ENCODE data around the gene CDH8. TPM values are rescaled to one million over a fixed set of nuclear protein-coding genes. Genes with fewer than 3 reads are reported as not detected.

The CDH8 gene
- total RNA-seq, 2 donors from 2014 or later, result not detected

- no peak for TF ChIP-seq POLR2A (IDR thresholded peaks at IDR 0.05)
- TF ChIP-seq CTCF (IDR thresholded peaks at IDR 0.05), result no peak
- H3K4me1 ChIP-seq, result no peaks in the 10 kb centered on the region
- no peaks in the 10 kb centered on the region for H3K36me3 ChIP-seq (replicated peaks in 1 of 2; ENCODE audit: insufficient read depth in 1 of 2, low read depth in 2 of 2)
- no peaks in the 10 kb centered on the region for H3K9me3 ChIP-seq
- DNase-seq (no peak), ATAC-seq (no peak)
- no peaks in the 10 kb centered on the region for H3K27me3 ChIP-seq
- no peak overlapping the region for H3K27ac ChIP-seq
- 17 to 22% methylated on average over 1 of the region's 1 CpG for WGBS, 2 donors
- H3K4me3 ChIP-seq, result no peak overlapping the region
- intact Hi-C loops (cut with DNase I), result no loop called here
These were observed 355.1 kb downstream of the CDH8 start for GRCh38 chr16:61681124-61681523.

GRCh38 chr16:61678182-61678581 is 358.1 kb downstream of the CDH8 start:
- 31 to 34% methylated on average over 3 of the region's 3 CpGs for WGBS, 2 donors
- Histone ChIP-seq H3K4me1 (no peaks in the 10 kb centered on the region), H3K27me3 (no peaks in the 10 kb centered on the region), H3K36me3 (replicated peaks in 1 of 2; ENCODE audit: insufficient read depth in 1 of 2, low read depth in 2 of 2) (no peaks in the 10 kb centered on the region), H3K9me3 (no peaks in the 10 kb centered on the region), H3K27ac (no peak overlapping the region), H3K4me3 (no peak overlapping the region)
- no peak for DNase-seq
- no peak for ATAC-seq
- intact Hi-C loops (cut with DNase I), result no loop called here
- no peak for TF ChIP-seq POLR2A (IDR thresholded peaks at IDR 0.05)
- TF ChIP-seq CTCF (IDR thresholded peaks at IDR 0.05), result no peak

DNA sequence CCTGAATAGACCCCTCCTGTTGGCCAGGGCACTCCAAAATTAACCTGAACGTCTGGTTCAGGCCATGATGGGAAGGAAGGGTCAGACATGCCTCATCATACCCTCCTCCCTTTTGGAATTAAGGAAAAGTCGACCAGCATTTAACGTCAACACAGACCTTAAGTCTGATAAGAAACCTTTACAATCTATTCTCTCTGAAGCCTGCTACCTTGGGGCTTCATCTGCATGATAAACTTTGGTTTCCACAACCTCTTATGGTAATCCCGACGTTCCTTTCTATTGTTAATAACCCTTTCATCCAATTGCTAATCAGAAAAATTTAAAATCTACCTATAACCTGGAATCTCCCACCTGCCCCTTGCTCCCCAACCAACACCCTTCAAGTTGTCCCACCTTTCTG is 358.5 kb downstream of the CDH8 start:
- 18 to 26% methylated on average over 5 of the region's 5 CpGs for WGBS, 2 donors

DNA sequence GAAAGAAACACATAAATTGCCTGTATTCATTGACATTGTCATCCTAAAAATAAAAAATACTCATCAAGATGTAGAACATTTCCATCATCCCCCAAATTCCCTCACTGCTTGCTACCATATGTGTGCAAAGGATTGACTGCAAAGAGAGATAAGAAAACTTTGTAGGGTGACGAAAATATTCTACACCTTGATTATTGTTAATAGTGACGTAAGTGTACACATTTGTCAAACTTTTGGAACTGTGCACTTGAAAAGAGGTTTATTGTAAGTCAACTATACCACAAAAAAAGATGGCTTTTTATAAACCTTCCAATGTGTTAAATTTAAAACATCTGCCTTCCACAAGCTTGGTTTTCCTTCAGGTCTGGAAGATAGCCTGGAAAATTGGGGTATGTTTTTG is 359.5 kb downstream of the CDH8 start:
- Histone ChIP-seq H3K4me1 (no peaks in the 10 kb centered on the region), H3K27ac (no peak overlapping the region), H3K27me3 (no peaks in the 10 kb centered on the region), H3K36me3 (replicated peaks in 1 of 2; ENCODE audit: insufficient read depth in 1 of 2, low read depth in 2 of 2) (no peaks in the 10 kb centered on the region), H3K9me3 (no peaks in the 10 kb centered on the region), H3K4me3 (no peak overlapping the region)
- 45 to 49% methylated on average over 2 of the region's 2 CpGs for WGBS, 2 donors
- TF ChIP-seq POLR2A (IDR thresholded peaks at IDR 0.05), result no peak
- TF ChIP-seq CTCF (IDR thresholded peaks at IDR 0.05), result no peak
- ATAC-seq (no peak), DNase-seq (no peak)
- intact Hi-C loops (cut with DNase I), result no loop called here

More for the DNA sequence above, 358.5 kb downstream of the CDH8 start:
- ATAC-seq, result no peak
- no peaks in the 10 kb centered on the region for H3K4me1 ChIP-seq
- no peak overlapping the region for H3K4me3 ChIP-seq
- no peak overlapping the region for H3K27ac ChIP-seq
- H3K9me3 ChIP-seq, result no peaks in the 10 kb centered on the region
- no peaks in the 10 kb centered on the region for H3K36me3 ChIP-seq (replicated peaks in 1 of 2; ENCODE audit: insufficient read depth in 1 of 2, low read depth in 2 of 2)
- intact Hi-C loops (cut with DNase I), result no loop called here
- DNase-seq, result no peak
- no peaks in the 10 kb centered on the region for H3K27me3 ChIP-seq
- TF ChIP-seq CTCF (IDR thresholded peaks at IDR 0.05) (no peak), POLR2A (IDR thresholded peaks at IDR 0.05) (no peak)

DNA sequence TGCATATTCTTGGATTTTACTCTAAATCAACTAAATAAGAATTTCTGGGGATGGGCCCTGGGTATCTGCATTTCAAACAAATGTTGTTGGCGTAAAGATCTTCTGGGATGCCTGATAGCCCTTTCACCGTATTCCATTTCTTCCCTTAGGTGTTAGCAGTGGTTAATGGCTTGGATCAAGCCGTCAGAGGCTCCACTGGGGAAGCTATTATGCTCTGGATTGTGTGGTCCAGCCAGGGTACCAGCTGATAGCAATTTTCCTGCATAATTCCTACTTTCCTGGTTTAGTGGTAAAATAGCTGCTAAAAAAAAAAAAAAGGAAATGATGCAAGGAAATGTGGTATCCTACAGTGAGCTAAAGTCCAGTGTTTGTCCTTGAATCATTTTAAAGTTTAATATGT is 365.1 kb downstream of the CDH8 start:
- ATAC-seq, result no peak
- DNase-seq, result no peak
- Histone ChIP-seq H3K4me1 (no peaks in the 10 kb centered on the region), H3K27me3 (no peaks in the 10 kb centered on the region), H3K36me3 (replicated peaks in 1 of 2; ENCODE audit: insufficient read depth in 1 of 2, low read depth in 2 of 2) (no peaks in the 10 kb centered on the region), H3K4me3 (no peak overlapping the region), H3K9me3 (no peaks in the 10 kb centered on the region), H3K27ac (no peak overlapping the region)
- intact Hi-C loops (cut with DNase I), result no loop called here
- TF ChIP-seq POLR2A (IDR thresholded peaks at IDR 0.05) (no peak), CTCF (IDR thresholded peaks at IDR 0.05) (no peak)
- 52 to 58% methylated on average over 3 of the region's 3 CpGs for WGBS, 2 donors

All from body of pancreas (tissue), 4 donors.